T-helper 9 cell (primary cell): ENCODE data around the gene ABL2.

Experiments used
- DNase-seq: peaks from one replicate; pipeline ENCODE4 v3.0.0-alpha.2; 2020

The ABL2 gene

DNA sequence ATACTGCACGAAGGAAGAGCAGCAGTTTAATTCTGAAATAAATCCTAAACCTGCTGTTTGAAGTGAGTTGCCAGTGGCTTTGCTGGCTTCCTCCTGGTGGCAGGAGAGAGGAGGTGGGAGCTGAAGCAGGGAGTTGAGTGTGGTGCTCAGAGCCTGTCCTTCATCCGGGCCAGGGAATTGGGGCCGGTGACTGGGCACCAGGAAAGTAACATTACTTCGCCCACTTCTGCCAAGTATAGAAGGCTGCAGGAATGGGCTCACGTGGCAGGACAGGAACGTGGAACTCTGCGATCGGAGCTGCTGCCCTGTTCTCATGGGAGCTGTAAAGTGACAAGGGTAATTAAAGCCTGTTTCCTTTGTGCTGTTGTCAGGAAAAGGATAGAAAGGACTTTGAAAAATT, 139.0 kb downstream of the ABL2 start:
- no peak for DNase-seq

DNA sequence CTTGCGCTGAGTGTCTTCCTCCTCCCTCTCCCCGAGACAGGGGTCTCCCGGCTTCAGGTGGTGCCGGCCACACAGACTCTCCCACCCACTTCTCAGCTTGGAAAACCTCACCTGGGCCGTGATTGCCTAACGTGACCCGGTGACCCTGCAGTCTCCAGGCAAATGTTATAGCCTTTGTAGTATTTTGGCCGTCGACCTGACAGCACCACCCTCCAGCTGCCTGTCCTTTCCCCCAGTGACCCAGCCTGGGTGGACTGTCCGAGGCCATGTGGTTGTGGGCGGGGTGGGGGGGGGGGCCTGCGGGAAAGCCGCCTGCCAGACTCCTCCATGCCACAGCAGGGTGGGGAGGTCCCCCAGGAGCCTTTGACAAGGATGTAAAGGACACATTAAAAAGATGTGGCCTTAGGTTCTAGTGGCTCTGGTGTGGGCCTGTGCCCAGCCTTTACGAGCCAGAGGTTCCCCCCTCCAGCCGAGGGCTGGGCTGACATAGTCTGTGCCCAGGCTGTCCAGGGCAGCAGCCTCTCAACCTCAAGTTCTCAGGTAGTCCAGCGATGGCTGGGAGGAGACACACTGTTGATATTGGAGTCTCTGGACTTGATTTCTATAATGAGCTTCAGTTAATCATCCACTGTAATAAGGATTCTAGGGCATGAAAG, 139.5 kb downstream of the ABL2 start:
- no peak for DNase-seq

DNA sequence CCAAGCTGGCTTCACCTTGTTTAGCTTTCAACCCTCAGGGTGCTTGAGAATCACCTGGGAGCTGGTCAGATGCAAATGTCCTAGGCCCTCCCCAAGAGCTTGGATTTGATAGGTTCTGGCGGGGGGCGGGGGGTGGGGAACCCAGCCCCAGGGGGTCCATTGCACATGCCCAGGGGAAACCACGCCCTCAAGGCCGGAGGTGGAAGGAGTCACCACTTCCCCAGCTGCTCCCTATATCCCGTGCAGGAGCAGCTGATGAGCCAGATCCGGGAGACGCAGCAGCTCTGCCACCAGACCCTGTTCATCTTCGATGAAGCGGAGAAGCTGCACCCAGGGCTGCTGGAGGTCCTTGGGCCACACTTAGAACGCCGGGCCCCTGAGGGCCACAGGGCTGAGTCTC, 141.8 kb downstream of the ABL2 start:
- no peak for DNase-seq

DNA sequence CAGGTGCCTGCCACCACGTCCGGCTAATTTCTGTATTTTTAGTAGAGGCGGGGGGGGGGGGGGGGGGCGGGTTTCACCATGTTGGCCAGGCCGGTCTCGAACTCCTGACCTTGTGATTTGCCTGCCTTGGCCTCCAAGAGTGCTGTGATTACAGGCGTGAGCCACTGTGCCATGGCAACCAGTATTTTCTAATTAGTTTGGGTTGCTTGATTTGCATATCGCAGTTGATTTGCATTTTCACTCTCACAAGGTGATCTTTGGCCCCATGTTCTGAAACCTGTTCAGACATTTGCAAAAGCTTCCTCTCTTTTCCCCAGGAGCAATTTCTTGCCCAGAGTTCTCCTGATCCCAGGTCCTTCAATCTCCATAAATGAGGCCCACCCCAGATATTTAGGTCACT, 145.9 kb downstream of the ABL2 start:
- DNase-seq: no peak

DNA sequence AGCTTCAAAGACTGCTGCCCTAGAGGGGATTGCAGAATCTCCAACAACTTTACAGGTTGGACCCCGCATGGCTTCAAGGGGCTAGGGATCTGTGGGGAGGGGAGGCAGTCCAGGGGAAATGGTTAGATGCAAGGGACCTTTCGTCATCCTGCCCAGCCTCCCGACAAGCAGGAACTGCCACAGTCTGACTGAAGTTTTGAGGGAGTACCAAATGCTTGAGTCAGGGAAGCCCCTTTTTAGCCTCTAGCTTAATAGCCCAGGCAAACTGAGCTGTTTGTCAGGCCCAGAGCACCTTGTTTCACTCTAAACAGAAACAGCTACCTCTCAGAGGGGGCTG, 146.5 kb downstream of the ABL2 start:
- peak; percentile 21 for DNase-seq

DNA sequence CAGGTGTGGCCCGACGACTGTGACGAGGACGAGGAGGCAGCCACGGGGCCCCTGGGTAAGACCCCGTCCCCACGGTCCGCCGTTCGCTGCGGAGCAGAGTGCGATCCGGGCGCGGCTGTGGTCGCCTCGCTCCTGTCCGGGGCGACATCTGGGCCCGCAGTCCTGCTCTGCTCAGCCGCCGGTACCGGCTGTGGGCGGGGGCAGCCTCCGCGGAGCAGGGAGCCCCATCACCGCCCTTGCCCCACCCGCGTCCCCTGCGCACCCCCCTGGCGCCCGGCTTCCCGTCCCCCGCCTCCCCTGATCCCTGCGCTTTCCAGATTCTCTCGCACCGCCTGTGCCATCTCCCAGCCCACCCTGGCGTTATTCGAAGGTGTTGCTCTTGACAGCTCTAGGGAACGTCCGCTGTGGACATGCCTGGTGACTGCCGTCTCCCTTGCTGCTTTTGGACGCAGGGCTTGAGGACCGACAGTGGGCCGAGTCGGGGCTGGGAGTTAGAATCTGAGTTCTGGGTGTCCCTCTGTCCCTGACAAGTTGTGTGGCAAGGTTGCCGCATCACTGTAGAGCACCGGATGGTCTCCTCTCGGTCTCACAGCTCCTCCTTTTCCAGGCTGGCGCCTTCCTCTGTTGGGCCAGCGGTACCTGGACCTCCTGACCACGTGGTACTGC, 147.0 kb downstream of the ABL2 start:
- peak; percentile 25 for DNase-seq

DNA sequence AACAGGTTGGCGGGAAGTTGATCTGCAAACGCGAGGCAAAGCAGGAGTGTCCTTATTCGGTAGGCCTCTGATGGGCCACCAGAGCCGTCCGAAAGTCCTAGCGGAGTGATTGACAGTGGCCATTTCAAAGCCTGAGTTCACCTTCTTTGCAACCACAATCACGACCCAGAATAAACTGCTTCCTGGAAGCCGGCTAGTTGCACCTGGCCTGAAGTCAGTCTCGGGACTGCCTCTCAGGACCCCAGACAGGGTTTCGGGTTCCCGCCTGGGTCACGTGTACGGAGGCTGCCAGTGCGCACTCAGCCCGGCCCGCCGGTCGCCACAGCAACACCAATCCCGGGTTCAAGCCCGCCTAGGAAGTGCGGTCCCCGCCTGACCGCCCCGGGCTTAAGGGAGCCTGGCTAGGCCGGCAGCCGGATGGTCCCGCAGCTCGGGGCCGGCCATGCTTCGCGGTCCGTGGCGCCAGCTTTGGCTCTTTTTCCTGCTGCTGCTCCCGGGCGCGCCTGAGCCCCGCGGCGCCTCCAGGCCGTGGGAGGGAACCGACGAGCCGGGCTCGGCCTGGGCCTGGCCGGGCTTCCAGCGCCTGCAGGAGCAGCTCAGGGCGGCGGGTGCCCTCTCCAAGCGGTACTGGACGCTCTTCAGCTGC, 147.7 kb downstream of the ABL2 start, which contains the start of gene TOR3A:
TOR3A (plus strand) TSS at position 384 of the 646 bp plus-strand sequence; CDS start at position 443, 59 bp downstream.
- DNase-seq: peak; percentile 63

DNA sequence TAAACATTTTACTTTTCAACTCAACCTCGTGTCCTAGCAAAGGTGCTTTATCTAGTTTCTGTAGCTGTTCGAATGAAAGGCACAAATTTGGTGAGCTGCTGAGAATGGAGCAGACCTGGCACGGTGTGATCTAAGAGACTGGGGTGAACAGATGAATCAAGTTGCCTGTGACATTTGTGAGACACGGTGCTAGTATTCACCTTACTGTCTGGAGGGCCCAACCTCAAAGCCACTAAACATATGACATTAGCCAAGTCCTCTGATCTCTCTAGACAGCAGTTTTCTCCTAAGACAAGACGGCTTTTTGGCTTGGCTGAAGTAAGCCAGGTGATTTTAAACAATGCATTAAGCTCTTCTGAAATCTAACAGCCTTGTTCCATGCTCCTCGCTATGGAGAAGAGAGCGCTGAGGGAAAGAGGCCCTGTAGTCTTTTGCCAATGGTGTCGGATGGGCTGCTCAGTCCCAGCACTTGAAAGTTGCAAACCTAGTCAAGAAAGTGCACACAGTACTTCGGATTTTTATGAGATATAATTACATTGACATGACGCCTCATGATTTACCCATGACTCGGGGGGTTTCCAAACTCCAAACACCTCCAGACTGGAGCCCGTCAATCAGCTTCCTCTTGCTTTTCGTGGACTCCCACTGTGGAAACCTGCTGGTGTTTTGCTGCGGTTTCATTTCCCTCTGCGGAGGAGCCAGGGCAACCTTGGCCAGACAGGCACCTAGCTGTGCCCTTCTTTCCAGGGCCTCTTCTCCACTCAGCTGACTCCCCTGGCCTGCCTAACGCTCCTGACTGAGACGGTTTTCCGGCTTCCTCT, 148.4 kb downstream of the ABL2 start:
- DNase-seq: peak; percentile 41

DNA sequence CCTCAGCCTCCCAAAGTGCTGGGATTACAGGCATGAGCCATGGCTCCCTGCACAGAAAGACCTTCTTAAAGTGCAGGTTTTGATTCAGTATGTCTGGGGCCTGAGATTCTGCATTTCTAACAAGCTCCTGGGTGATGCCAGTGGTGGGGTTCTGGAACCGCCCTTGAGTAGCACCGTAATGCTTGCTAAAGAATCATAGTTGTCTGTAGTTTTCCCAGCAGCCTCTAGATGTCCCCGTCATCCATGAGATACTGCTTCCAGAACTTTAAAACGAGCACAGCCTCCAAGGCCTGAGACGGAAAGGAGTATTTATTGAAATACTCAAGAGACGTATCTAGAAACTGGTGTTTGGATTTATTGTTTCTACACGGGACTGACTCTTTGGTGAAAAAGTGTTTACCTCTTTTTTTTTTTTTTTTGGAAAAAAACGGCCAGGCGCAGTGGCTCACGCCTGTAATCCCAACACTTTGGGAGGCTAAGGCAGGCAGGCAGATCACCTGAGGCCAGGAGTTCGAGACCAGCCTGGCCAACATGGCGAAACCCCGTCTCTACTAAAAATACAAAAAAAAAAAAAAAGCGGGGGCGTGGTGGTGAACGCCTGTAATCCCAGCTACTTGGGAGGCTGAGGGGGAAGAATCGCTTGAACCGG, 150.2 kb downstream of the ABL2 start:
- DNase-seq: peak; percentile 9

DNA sequence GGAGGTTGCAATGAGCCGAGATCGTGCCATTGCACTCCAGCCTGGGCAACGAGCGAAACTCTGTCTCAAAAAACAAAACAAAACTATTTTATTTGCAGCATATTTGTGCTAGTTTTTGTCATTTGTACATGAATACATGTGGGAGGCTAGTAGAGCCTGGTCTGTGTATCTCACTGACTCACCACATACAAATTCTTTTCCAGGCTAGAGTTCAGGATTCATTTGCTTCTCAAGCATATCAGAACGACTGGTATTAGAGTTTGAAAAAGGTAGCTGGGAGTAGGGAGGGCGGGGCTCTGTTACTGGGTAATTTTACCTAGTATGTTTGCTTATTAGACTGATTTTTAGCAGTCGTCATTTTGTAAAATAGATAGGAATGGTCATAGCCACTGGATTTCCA, 152.1 kb downstream of the ABL2 start:
- no peak for DNase-seq

DNA sequence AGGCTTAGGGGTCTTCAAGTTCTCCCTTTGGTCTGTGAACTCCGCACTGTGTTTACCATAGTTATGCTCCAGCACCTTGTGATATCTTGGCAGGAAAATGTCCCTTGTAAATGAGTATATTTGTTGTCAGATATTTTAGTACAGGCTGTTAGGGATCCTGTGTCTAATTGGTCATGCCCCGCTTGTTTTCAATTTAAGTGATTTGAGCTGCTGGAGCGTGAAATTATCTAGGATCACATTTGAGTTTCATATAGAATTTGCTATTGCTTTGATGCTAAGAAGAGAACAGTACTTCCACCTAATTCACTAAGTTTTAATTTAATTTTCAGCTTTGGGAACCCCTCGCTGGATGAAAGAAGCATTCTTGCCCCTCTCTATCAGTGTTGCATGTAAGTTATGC, 163.0 kb downstream of the ABL2 start:
- DNase-seq: no peak

DNA sequence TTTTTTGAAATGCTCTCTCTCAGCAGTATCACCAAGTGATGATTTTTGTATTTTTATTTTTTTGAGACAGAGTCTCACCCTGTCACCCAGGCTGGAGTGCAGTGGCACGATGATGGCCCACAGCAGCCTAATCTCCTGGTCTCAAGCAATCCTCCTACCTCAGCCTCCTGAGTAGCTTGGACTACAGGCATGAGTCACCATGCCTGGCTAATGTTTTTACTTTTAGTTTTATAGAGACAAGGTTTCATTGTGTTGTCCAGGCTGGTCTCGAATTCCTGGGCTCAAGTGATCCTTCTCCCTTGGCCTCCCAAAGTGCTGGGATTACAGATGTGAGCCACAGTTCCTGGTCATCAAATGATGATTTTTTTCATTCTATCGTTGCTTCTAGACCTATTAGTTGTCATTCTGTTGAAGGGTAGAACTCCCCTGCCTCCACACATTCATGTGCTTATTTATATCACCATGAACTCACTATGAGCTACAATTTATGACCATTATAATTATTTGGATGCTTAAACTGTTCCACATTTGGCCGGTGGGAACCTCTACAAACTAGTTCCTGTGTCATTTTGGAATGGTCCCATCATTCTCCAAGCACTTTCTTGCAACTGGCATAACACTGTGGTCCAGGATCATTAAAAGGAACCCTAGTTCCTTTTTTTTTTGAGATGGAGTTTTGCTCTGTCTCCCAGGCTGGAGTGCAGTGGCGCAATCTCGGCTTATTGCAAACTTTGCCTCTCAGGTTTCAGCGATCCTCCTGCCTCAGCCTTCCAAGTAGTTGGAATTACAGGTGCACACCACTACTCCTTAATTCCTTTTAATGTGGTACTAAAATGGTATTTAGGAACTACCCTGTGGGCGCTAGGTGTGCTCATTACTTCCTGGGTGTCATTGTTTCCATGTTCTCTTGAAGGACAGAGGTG, 167.9 kb downstream of the ABL2 start:
- DNase-seq: no peak

DNA sequence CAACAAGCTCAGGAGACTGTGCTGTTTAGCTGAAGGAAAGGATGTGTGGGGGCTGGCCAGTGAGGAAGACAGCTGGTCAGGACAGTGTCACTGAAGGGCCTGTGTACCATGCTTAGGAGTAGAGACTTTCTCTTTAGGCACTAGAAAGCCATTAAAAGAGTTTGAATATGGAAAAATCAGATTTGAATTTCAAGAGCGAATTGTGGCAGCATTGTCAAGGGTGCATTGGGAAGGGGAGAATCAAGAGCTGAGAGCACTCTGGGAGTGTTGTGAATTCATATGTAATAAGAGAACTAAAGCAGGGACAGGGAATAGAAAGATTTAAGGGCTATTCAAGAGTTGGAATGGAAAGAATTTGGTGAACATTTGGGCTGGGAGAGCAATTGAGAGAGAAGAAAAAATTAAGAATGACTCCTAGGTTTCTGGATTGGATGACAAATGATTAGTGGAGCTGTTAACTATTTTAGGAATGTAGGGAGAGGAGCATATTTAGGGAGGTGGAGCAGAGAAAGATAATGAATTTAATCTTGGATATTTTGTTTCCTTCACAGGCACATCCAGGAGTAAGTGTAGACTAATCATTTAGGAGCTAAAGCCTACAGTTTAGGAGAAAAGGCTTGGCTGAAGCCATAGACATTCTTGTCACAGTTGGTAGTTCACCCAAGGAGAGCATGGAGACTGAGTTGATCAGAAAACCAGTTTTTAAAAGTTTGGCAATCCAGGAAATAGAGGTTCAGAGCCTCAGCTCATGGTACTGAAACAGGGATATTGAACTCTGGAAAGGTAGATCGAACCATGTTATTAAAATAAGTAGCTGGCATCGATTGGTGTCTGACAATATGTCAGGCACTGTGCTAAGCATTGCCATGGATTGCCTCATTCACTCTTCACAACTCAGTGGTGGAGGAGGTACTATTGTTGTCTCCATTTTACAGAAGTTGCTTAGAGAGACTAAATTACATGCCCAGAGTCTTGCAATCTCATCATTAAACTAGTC, 170.7 kb downstream of the ABL2 start:
- no peak for DNase-seq

DNA sequence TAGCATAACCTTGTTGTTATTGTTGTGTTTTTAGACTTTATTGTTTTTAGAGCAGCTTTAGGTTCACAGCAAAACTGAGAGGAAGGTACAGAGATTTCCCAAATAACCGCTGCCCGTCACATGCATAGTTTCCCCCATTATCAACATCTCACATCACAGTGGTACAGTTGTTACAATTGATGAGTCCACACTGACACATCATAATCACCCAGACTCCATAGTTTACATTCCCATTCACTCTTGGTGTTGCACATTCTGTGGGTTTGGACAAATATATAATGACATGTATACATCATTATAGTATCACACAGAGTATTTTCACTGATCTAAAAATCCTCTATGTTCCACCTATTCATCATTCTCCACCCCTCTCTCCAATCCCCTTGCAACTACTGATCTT, 173.5 kb downstream of the ABL2 start:
- no peak for DNase-seq

DNA sequence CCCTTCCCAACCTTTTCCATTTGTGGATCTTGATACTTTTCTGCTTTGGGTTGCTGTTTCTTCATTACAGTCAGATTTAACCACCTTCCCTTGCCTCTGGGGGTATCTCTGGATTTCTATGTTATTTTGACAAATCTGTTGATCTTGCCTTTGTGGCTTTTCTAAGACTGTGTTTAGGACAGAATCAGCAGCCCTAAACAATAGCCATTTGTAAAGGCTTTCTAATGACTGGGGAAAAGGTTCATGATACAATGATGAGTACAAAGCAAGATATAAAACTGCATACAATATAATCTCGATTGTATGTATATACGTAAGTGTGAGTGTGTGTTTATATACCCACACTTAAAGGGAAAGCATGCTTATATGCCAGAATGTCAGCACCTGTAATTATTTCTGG, 176.0 kb downstream of the ABL2 start:
- DNase-seq: no peak

DNA sequence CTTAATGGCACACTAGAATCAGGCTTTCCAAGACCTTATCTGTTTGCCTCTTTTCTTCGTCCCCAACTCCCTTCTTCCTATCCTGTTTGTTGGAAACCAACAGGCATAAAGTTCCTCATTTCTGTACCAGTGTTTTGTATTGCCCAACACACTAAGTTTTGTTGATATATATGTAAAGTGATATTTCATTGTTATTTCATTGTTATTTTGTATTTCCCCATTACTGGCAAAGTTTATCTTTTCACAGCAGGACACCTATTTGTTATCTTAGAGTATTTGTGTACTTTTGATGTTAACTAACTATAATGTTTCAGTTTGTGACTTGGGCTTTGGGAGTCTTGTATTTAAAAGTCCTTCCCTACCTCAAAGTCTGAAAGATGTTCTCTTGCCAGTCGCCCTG, 176.7 kb downstream of the ABL2 start:
- no peak for DNase-seq
